GM21723 (cell line): ENCODE data around the gene DCAF4.

ENCODE experiments used
- ATAC-seq: cut with Tn5 transposase; IDR thresholded peaks from one replicate; pipeline ENCODE4 v1.9.1; 2021; ENCODE audit warnings: mild to moderate bottlenecking, moderate library complexity; ENCODE audit not compliant: unreplicated experiment

The DCAF4 gene

GRCh38 chr14:72894323-72894622 lies 32.0 kb upstream of the DCAF4 start:
- no peak for ATAC-seq

GRCh38 chr14:72894623-72895378 lies 31.5 kb upstream of the DCAF4 start:
- no peak for ATAC-seq

- ATAC-seq = no peak
Observed at GRCh38 chr14:72898448-72898847, 27.8 kb upstream of the DCAF4 start.

GRCh38 chr14:72901361-72901760 lies 24.9 kb upstream of the DCAF4 start:
- ATAC-seq = no peak

GRCh38 chr14:72902801-72903530 lies 23.3 kb upstream of the DCAF4 start:
- no peak for ATAC-seq

- no peak for ATAC-seq
Observed at GRCh38 chr14:72903716-72904115, 22.5 kb upstream of the DCAF4 start.

GRCh38 chr14:72904218-72904617 lies 22.0 kb upstream of the DCAF4 start:
- no peak for ATAC-seq

- no peak for ATAC-seq
Observed at GRCh38 chr14:72904840-72905561, 21.3 kb upstream of the DCAF4 start.

GRCh38 chr14:72906316-72906715 lies 19.9 kb upstream of the DCAF4 start:
- no peak for ATAC-seq

GRCh38 chr14:72906879-72907278 lies 19.4 kb upstream of the DCAF4 start:
- no peak for ATAC-seq

- ATAC-seq = no peak
Observed at GRCh38 chr14:72907886-72908285, 18.4 kb upstream of the DCAF4 start.

GRCh38 chr14:72909163-72909562 lies 17.1 kb upstream of the DCAF4 start:
- no peak for ATAC-seq

GRCh38 chr14:72913809-72914208 lies 12.5 kb upstream of the DCAF4 start:
- no peak for ATAC-seq

- ATAC-seq = no peak
Observed at GRCh38 chr14:72916174-72916573, 10.1 kb upstream of the DCAF4 start.

GRCh38 chr14:72917094-72917802 lies 9.0 kb upstream of the DCAF4 start:
- no peak for ATAC-seq

GRCh38 chr14:72920008-72920407 lies 6.3 kb upstream of the DCAF4 start:
- no peak for ATAC-seq

- ATAC-seq = no peak
Observed at GRCh38 chr14:72921396-72921795, 4.9 kb upstream of the DCAF4 start.

GRCh38 chr14:72924337-72924736 lies 1.9 kb upstream of the DCAF4 start:
- ATAC-seq = no peak

- no peak for ATAC-seq
Observed at GRCh38 chr14:72925171-72925759, 999 bp upstream of the DCAF4 start.

GRCh38 chr14:72925815-72926291 lies 411 bp upstream of the DCAF4 start:
- peak; percentile 20 for ATAC-seq

GRCh38 chr14:72928872-72929271 lies 2.6 kb downstream of the DCAF4 start:
- ATAC-seq = no peak
